Body of pancreas (tissue), 4 donors: ENCODE measurements around the gene ZNF69.

Experiments used
- CTCF ChIP-seq, 7 experiments: fragments of 450-650 bp in 4 of 7; fragments of 200-600 bp in 3 of 7; sonication (generic) in 3 of 7; IDR thresholded peaks; one replicate each; pipeline ENCODE4 v1.5.1; 2016 to 2019; ENCODE audit warnings: antibody characterized with exemption in 7 of 7
- POLR2A ChIP-seq, 3 donors: fragments of 450-650 bp; IDR thresholded peaks; one replicate each; pipeline ENCODE4 v1.6.1; 2016; ENCODE audit warnings: antibody characterized with exemption in 3 of 3, mild to moderate bottlenecking in 2 of 3

GRCh38 chr19:11931513-11931912, 43.9 kb downstream of the ZNF69 start:
- TF ChIP-seq CTCF (IDR thresholded peaks at IDR 0.05) (no peak), POLR2A (IDR thresholded peaks at IDR 0.05) (no peak)
